AG10803 (cell line): Measurements from ENCODE around the gene E2F4.

ENCODE experiments used
- DNase-seq: peaks from one replicate; pipeline ENCODE4 v3.0.0; 2010; ENCODE audit warnings: low read depth
- H3K4me3 ChIP-seq: 2 replicates; pipeline ENCODE4 v1.5.1; 2011; ENCODE audit warnings: mild to moderate bottlenecking, low read length, control low read depth
- CTCF ChIP-seq: conservative IDR thresholded peaks from 2 replicates; pipeline ENCODE4 v1.5.1; 2011; ENCODE audit warnings: mild to moderate bottlenecking, low read length, control low read depth, inconsistent platforms

Gene E2F4

DNA sequence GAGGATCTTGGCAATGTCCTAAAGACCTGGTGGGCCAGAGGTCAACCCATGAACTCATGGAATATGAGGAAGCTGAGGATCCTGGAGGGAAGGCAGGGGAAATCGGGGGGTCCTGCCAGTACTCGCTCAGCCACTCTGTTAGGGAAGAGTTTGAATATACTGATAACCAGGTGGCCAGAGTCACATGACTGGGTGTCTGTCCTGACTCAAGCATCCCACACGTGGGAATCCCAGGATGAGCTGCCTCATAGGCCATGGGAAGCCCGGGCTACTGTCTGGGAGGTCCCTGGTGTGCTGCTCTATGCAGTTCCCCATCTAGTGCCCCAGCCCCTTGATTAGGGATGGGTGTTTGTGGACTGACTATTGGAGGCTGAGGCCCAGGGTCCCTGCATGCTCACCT, 3.6 kb upstream of the E2F4 start:
- H3K4me3 ChIP-seq, result no peak overlapping the region
- DNase-seq, result no peak
- no peak for TF ChIP-seq CTCF

DNA sequence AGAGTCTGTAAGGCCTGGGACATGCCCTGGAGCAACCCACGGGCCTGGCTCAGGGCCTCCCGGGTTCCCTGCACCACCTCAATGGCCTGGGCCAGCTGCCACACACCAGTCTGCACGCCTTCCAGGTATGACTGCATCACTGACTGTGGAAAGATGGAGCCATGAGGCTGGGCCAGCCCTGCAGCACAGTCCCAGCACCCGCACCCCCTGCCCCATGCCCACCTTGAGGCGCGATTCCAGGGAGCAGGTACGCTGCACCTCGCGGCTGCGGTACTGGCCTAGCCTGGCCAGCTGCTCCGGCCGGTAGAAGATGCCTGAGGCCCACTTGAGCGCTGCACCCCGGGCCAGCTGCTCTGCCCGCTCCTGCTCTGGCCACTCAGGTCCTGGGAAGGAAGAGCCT, 3.2 kb upstream of the E2F4 start:
- DNase-seq, result no peak
- no peak overlapping the region for H3K4me3 ChIP-seq
- TF ChIP-seq CTCF, result no peak

- no peak for TF ChIP-seq CTCF
- no peak for DNase-seq
- no peak within 1 kb of the TSS for H3K4me3 ChIP-seq
These were observed 1.9 kb upstream of the E2F4 start, which contains the start of gene EXOC3L1 for GRCh38 chr16:67190041-67190440. Gene EXOC3L1, minus strand, starts transcription at chr16:67190136. Its CDS starts 460 bp downstream, at chr16:67189676.

GRCh38 chr16:67190448-67191399, 1.2 kb upstream of the E2F4 start:
- no peak for DNase-seq
- no peak for TF ChIP-seq CTCF
- H3K4me3 ChIP-seq, result no peak overlapping the region

- DNase-seq, result no peak
- peak overlapping the region; percentile 51 for H3K4me3 ChIP-seq
- no peak for TF ChIP-seq CTCF
These were observed 452 bp upstream of the E2F4 start for GRCh38 chr16:67191411-67191994.

DNA sequence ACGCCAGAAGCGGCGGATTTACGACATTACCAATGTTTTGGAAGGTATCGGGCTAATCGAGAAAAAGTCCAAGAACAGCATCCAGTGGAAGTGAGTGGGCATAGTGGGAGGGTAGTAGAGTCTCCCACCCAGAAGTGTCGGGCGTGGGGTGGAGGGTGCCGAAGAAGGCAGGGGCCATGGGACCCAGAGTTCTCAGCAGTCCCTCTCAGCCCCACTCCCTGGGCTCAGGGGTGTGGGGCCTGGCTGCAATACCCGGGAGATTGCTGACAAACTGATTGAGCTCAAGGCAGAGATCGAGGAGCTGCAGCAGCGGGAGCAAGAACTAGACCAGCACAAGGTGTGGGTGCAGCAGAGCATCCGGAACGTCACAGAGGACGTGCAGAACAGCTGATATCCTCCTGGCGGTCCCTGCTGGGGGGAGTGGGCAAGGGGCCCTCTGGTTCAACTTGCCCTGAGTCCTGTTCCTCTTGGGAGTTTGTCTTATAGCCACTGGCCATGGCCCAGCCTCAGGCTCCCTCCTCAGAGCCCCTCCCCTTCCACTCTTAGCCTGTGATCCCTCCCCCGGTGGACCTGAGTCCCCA, 916 bp downstream of the E2F4 start:
- peak overlapping the region; percentile 98 for H3K4me3 ChIP-seq
- no peak for DNase-seq
- TF ChIP-seq CTCF, result no peak
